ENCODE measurements around the gene HDLBP.

- TF ChIP-seq, protein P1, sequence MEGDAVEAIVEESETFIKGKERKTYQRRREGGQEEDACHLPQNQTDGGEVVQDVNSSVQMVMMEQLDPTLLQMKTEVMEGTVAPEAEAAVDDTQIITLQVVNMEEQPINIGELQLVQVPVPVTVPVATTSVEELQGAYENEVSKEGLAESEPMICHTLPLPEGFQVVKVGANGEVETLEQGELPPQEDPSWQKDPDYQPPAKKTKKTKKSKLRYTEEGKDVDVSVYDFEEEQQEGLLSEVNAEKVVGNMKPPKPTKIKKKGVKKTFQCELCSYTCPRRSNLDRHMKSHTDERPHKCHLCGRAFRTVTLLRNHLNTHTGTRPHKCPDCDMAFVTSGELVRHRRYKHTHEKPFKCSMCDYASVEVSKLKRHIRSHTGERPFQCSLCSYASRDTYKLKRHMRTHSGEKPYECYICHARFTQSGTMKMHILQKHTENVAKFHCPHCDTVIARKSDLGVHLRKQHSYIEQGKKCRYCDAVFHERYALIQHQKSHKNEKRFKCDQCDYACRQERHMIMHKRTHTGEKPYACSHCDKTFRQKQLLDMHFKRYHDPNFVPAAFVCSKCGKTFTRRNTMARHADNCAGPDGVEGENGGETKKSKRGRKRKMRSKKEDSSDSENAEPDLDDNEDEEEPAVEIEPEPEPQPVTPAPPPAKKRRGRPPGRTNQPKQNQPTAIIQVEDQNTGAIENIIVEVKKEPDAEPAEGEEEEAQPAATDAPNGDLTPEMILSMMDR (conservative IDR thresholded peaks at IDR 0.05; ENCODE audit: low read length) = no peak
- TF ChIP-seq EZH2phosphoT487 (IDR thresholded peaks at IDR 0.05; ENCODE audit: borderline replicate concordance, low read depth, low read length) = no peak
These were observed 119.9 kb downstream of the HDLBP start for GRCh38 chr2:241195506-241196130.
